ENCODE data around the gene FBXO44.

FBXO44 gene

DNA sequence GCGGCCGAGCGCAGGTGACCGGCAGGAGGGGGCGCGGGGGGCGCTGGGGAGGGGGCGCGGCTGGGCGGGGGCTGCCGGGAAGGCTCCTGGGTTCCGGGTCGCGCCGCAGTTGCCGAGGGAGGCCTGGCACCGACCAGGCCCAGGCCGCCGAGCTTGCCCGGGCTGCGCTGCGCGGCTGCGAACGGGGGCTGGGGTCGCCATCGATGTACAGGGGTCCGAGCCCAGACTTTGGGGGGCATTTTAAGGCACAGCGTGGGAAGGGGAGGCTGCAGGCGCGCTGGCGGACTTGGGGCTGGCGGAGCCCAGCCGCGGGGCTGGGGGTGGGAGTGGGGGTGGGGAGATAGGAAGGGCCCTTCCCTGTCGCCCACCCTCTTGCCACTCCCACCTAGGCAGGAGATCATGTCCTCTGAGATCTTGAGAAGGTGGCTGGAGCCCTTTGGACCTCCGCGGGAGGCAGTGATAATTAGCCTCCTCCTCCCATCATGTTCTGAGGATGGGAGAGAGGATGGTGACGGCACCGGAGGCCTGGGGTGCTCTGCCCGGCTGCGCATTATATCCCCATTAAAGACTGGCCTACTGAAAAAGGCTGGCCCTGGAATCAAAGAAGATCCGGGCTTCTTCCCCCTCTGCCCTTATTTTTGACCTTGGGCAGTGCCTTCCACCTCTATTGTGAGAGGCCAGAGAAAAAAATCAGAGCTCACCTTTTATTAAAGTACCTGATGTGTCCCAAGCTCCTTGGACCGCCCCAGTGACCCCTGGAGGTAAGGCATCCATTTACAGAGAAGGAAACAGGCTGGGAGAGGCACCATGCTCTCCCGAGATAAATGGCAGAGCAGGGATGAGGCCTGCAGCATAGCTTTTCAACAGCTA is 497 bp downstream of the FBXO44 start:
- H3K27me3 ChIP-seq (ENCODE audit: insufficient read depth, low read length, poor library complexity) = no peaks in the 10 kb centered on the region
- no peaks in the 10 kb centered on the region for H3K79me2 ChIP-seq (ENCODE audit: control insufficient read depth, insufficient read depth, low read length)
- peak overlapping the region; percentile 72 for H3K18ac ChIP-seq (ENCODE audit: low read length)
- no peak overlapping the region for H2AK5ac ChIP-seq (ENCODE audit: low read length)
- peak overlapping the region; percentile 79 for H3K56ac ChIP-seq (ENCODE audit: low read length)
- no peak overlapping the region for H2BK120ac ChIP-seq (ENCODE audit: low read depth, low read length)
- H3K79me1 ChIP-seq (ENCODE audit: low read length) = no peaks in the 10 kb centered on the region
- WGBS (ENCODE audit: extremely low coverage, insufficient coverage, low lambda C conversion rate) = no CpG with 5 or more reads among the region's 45 CpGs
- no peak overlapping the region for H4K8ac ChIP-seq (ENCODE audit: low read depth, low read length)
- no peak overlapping the region for H4K5ac ChIP-seq (ENCODE audit: low read length)
- H3K4me3 ChIP-seq (ENCODE audit: low read length) = peak overlapping the region; percentile 57
- no peak overlapping the region for H3K27ac ChIP-seq (ENCODE audit: low read depth, low read length)
- H3K4ac ChIP-seq (ENCODE audit: low read depth, low read length) = no peak overlapping the region
- no peak overlapping the region for H3K23ac ChIP-seq (ENCODE audit: low read length)
- no peak for DNase-seq
- H2BK5ac ChIP-seq (ENCODE audit: low read length) = no peak overlapping the region
- peak overlapping the region; percentile 74 for H3K9ac ChIP-seq (ENCODE audit: low read length)
- no peaks in the 10 kb centered on the region for H3K36me3 ChIP-seq (ENCODE audit: control insufficient read depth, insufficient read depth, low read length)
- H2BK15ac ChIP-seq (replicated peaks; ENCODE audit: low read depth) = no peak overlapping the region
- H3K4me2 ChIP-seq (ENCODE audit: low read length) = peak overlapping the region; percentile 70
- H3K4me1 ChIP-seq (ENCODE audit: control insufficient read depth, low read depth, low read length) = no peaks in the 10 kb centered on the region

DNA sequence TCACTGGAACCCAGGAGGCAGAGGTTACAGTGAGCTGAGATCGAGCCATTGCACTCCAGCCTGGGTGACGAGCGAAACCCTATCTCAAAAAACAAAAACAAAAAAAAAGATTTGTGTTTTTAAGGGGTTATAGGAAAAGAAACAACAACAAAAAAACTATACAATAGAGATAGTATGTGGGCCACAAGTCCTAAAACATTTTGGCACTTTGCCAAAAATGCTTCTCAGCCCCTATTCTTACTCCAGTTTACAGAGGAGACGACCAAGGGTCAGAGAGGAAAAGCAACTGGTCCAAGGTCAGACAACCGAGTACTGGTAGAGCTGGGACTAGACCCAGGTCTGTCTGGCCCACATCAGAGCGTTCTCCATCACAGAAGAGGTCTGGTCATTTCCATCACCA is 3.0 kb downstream of the FBXO44 start:
- no peaks in the 10 kb centered on the region for H3K79me1 ChIP-seq (ENCODE audit: low read length)
- H3K56ac ChIP-seq (ENCODE audit: low read length) = no peak overlapping the region
- H3K4ac ChIP-seq (ENCODE audit: low read depth, low read length) = no peak overlapping the region
- H3K4me2 ChIP-seq (ENCODE audit: low read length) = no peak overlapping the region
- no peaks in the 10 kb centered on the region for H3K27me3 ChIP-seq (ENCODE audit: insufficient read depth, low read length, poor library complexity)
- no peaks in the 10 kb centered on the region for H3K36me3 ChIP-seq (ENCODE audit: control insufficient read depth, insufficient read depth, low read length)
- H2AK5ac ChIP-seq (ENCODE audit: low read length) = no peak overlapping the region
- no peak overlapping the region for H2BK15ac ChIP-seq (replicated peaks; ENCODE audit: low read depth)
- no peak overlapping the region for H4K8ac ChIP-seq (ENCODE audit: low read depth, low read length)
- no peak overlapping the region for H4K5ac ChIP-seq (ENCODE audit: low read length)
- no peak overlapping the region for H3K23ac ChIP-seq (ENCODE audit: low read length)
- H3K79me2 ChIP-seq (ENCODE audit: control insufficient read depth, insufficient read depth, low read length) = no peaks in the 10 kb centered on the region
- no peak overlapping the region for H2BK120ac ChIP-seq (ENCODE audit: low read depth, low read length)
- H3K27ac ChIP-seq (ENCODE audit: low read depth, low read length) = no peak overlapping the region
- H3K4me1 ChIP-seq (ENCODE audit: control insufficient read depth, low read depth, low read length) = no peaks in the 10 kb centered on the region
- no CpG with 5 or more reads among the region's 6 CpGs for WGBS (ENCODE audit: extremely low coverage, insufficient coverage, low lambda C conversion rate)
- DNase-seq = no peak
- no peak overlapping the region for H2BK5ac ChIP-seq (ENCODE audit: low read length)
- H3K4me3 ChIP-seq (ENCODE audit: low read length) = no peak overlapping the region
- H3K18ac ChIP-seq (ENCODE audit: low read length) = no peak overlapping the region
- H3K9ac ChIP-seq (ENCODE audit: low read length) = no peak overlapping the region

DNA sequence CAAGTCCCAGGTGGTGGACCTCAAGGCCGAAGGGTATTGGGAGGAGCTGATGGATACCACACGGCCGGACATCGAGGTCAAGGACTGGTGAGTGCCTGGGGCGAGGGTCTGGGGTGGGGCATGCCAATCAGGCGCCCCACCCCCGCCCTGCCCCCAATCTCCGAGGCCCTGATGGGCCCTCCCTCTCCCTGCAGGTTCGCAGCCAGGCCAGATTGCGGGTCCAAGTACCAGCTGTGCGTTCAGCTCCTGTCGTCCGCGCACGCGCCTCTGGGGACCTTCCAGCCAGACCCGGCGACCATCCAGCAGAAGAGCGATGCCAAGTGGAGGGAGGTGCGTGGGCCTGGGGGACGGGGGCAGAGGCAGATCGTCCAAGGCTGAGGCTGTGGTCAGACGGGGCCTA is 3.9 kb downstream of the FBXO44 start:
- Histone ChIP-seq H3K27ac (ENCODE audit: low read depth, low read length) (no peak overlapping the region), H4K8ac (ENCODE audit: low read depth, low read length) (no peak overlapping the region), H3K79me2 (ENCODE audit: control insufficient read depth, insufficient read depth, low read length) (no peaks in the 10 kb centered on the region), H3K27me3 (ENCODE audit: insufficient read depth, low read length, poor library complexity) (no peaks in the 10 kb centered on the region), H2BK5ac (ENCODE audit: low read length) (no peak overlapping the region), H3K4me2 (ENCODE audit: low read length) (no peak overlapping the region), H3K23ac (ENCODE audit: low read length) (no peak overlapping the region), H3K36me3 (ENCODE audit: control insufficient read depth, insufficient read depth, low read length) (no peaks in the 10 kb centered on the region), H2BK120ac (ENCODE audit: low read depth, low read length) (no peak overlapping the region), H3K18ac (ENCODE audit: low read length) (no peak overlapping the region), H3K4ac (ENCODE audit: low read depth, low read length) (no peak overlapping the region), H2AK5ac (ENCODE audit: low read length) (no peak overlapping the region), H4K5ac (ENCODE audit: low read length) (no peak overlapping the region), H3K56ac (ENCODE audit: low read length) (no peak overlapping the region), H2BK15ac (replicated peaks; ENCODE audit: low read depth) (no peak overlapping the region), H3K4me1 (ENCODE audit: control insufficient read depth, low read depth, low read length) (no peaks in the 10 kb centered on the region), H3K9ac (ENCODE audit: low read length) (no peak overlapping the region), H3K4me3 (ENCODE audit: low read length) (no peak overlapping the region), H3K79me1 (ENCODE audit: low read length) (no peaks in the 10 kb centered on the region)
- WGBS (ENCODE audit: extremely low coverage, insufficient coverage, low lambda C conversion rate) = no CpG with 5 or more reads among the region's 23 CpGs
- DNase-seq = no peak

DNA sequence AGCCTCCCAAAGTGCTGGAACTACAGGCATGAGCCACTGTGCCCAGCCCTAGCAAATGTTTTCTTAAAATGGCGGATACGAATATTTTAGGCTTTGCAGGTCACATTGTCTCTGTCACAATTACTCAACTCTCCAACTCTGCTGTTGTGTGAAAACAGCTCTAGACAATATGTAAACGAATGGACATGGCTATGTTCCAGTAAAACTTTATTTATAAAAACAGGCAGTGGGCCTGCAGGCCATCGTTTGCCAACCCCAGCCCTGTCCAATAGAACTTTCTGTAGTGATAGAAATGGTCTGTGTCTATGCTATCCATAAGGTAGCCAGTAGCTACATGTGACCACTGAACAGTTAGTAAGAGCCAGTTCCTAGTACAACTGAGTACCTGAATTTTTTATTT is 5.1 kb downstream of the FBXO44 start:
- DNase-seq = no peak
- no peaks in the 10 kb centered on the region for H3K4me1 ChIP-seq (ENCODE audit: control insufficient read depth, low read depth, low read length)
- no peak overlapping the region for H2BK15ac ChIP-seq (replicated peaks; ENCODE audit: low read depth)
- H3K79me2 ChIP-seq (ENCODE audit: control insufficient read depth, insufficient read depth, low read length) = no peaks in the 10 kb centered on the region
- no peak overlapping the region for H3K18ac ChIP-seq (ENCODE audit: low read length)
- no peak overlapping the region for H3K4ac ChIP-seq (ENCODE audit: low read depth, low read length)
- H3K9ac ChIP-seq (ENCODE audit: low read length) = no peak overlapping the region
- no peak overlapping the region for H2AK5ac ChIP-seq (ENCODE audit: low read length)
- no peak overlapping the region for H4K5ac ChIP-seq (ENCODE audit: low read length)
- no peak overlapping the region for H3K23ac ChIP-seq (ENCODE audit: low read length)
- H3K4me2 ChIP-seq (ENCODE audit: low read length) = no peak overlapping the region
- no peak overlapping the region for H4K8ac ChIP-seq (ENCODE audit: low read depth, low read length)
- H3K27ac ChIP-seq (ENCODE audit: low read depth, low read length) = no peak overlapping the region
- no peak overlapping the region for H2BK120ac ChIP-seq (ENCODE audit: low read depth, low read length)
- no peaks in the 10 kb centered on the region for H3K27me3 ChIP-seq (ENCODE audit: insufficient read depth, low read length, poor library complexity)
- no peak overlapping the region for H2BK5ac ChIP-seq (ENCODE audit: low read length)
- no peak overlapping the region for H3K4me3 ChIP-seq (ENCODE audit: low read length)
- no peaks in the 10 kb centered on the region for H3K79me1 ChIP-seq (ENCODE audit: low read length)
- no peaks in the 10 kb centered on the region for H3K36me3 ChIP-seq (ENCODE audit: control insufficient read depth, insufficient read depth, low read length)
- no peak overlapping the region for H3K56ac ChIP-seq (ENCODE audit: low read length)
- no CpG with 5 or more reads among the region's 4 CpGs for WGBS (ENCODE audit: extremely low coverage, insufficient coverage, low lambda C conversion rate)

DNA sequence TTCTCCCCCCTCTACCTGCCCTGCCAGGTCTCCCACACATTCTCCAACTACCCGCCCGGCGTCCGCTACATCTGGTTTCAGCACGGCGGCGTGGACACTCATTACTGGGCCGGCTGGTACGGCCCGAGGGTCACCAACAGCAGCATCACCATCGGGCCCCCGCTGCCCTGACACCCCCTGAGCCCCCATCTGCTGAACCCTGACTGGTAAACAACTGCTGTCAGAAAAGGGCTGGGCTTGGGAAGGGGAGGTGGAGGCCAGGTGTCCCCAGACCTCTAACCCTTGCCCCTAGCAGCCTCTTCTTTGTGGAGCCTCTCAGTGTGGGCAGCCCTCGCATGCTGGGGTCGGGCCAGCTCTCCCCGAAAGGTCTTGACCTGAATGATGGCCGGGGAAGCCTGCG is 6.4 kb downstream of the FBXO44 start:
- no peak overlapping the region for H4K8ac ChIP-seq (ENCODE audit: low read depth, low read length)
- no peak for DNase-seq

More for the DNA sequence above, 6.4 kb downstream of the FBXO44 start:
- H3K27me3 ChIP-seq (ENCODE audit: insufficient read depth, low read length, poor library complexity) = no peaks in the 10 kb centered on the region
- no peak overlapping the region for H3K4me3 ChIP-seq (ENCODE audit: low read length)
- WGBS (ENCODE audit: extremely low coverage, insufficient coverage, low lambda C conversion rate) = no CpG with 5 or more reads among the region's 17 CpGs
- no peak overlapping the region for H3K27ac ChIP-seq (ENCODE audit: low read depth, low read length)
- no peak overlapping the region for H3K56ac ChIP-seq (ENCODE audit: low read length)
- no peak overlapping the region for H3K18ac ChIP-seq (ENCODE audit: low read length)
- no peak overlapping the region for H2BK120ac ChIP-seq (ENCODE audit: low read depth, low read length)
- no peak overlapping the region for H2BK5ac ChIP-seq (ENCODE audit: low read length)
- no peak overlapping the region for H3K4me2 ChIP-seq (ENCODE audit: low read length)
- no peaks in the 10 kb centered on the region for H3K36me3 ChIP-seq (ENCODE audit: control insufficient read depth, insufficient read depth, low read length)
- H3K79me1 ChIP-seq (ENCODE audit: low read length) = no peaks in the 10 kb centered on the region
- no peaks in the 10 kb centered on the region for H3K4me1 ChIP-seq (ENCODE audit: control insufficient read depth, low read depth, low read length)
- H4K5ac ChIP-seq (ENCODE audit: low read length) = no peak overlapping the region
- no peaks in the 10 kb centered on the region for H3K79me2 ChIP-seq (ENCODE audit: control insufficient read depth, insufficient read depth, low read length)
- H3K4ac ChIP-seq (ENCODE audit: low read depth, low read length) = no peak overlapping the region
- no peak overlapping the region for H3K9ac ChIP-seq (ENCODE audit: low read length)
- H2AK5ac ChIP-seq (ENCODE audit: low read length) = no peak overlapping the region
- H3K23ac ChIP-seq (ENCODE audit: low read length) = no peak overlapping the region
- H2BK15ac ChIP-seq (replicated peaks; ENCODE audit: low read depth) = no peak overlapping the region

Measured in mesendoderm (in vitro differentiated cells).